Occipital lobe (tissue), 2 donors: ENCODE data around the gene KRT24. TPM values are rescaled to one million over a fixed set of nuclear protein-coding genes. Genes with fewer than 3 reads are reported as not detected.
"Not testable (repeated sequence)": the region's sequence is repeated elsewhere in the genome, so short reads cannot be mapped to it uniquely, and the experiment has no call there.

Experiments used
- DNase-seq: peaks from one replicate; lab custom pipeline; 2025; lab: John Stamatoyannopoulos, UW
- total RNA-seq: library from RNA; depleted of rRNA; stranded (reverse); fragments of >200 nt; gene quantifications from one replicate; pipeline ENCODE4 v1.2.3, GENCODE V29; 2014

The KRT24 gene
- not detected for total RNA-seq

- DNase-seq: no peak
Observed at GRCh38 chr17:40703652-40704051, at the start of gene KRT24. TSS of gene KRT24 (minus strand) at chr17:40703752. CDS start at chr17:40703693, 59 bp downstream.

- no peak for DNase-seq
Observed at GRCh38 chr17:40751065-40751464, 47.5 kb upstream of the KRT24 start.

GRCh38 chr17:40750391-40750790 lies 46.8 kb upstream of the KRT24 start:
- DNase-seq: no peak

GRCh38 chr17:40748666-40749065 lies 45.1 kb upstream of the KRT24 start:
- not testable (repeated sequence) for DNase-seq

GRCh38 chr17:40738553-40738952 lies 35.0 kb upstream of the KRT24 start:
- DNase-seq: no peak

GRCh38 chr17:40735016-40735415 lies 31.5 kb upstream of the KRT24 start:
- DNase-seq: no peak

GRCh38 chr17:40734018-40734417 lies 30.5 kb upstream of the KRT24 start:
- DNase-seq: no peak

- no peak for DNase-seq
Observed at GRCh38 chr17:40730970-40731369, 27.4 kb upstream of the KRT24 start.

- DNase-seq: no peak
Observed at GRCh38 chr17:40727447-40728231, 24.1 kb upstream of the KRT24 start.

GRCh38 chr17:40726919-40727318 lies 23.4 kb upstream of the KRT24 start:
- DNase-seq: no peak

GRCh38 chr17:40724656-40725055 lies 21.1 kb upstream of the KRT24 start:
- DNase-seq: no peak

GRCh38 chr17:40722241-40722640 lies 18.7 kb upstream of the KRT24 start:
- no peak for DNase-seq

- no peak for DNase-seq
Observed at GRCh38 chr17:40720899-40721298, 17.3 kb upstream of the KRT24 start.

GRCh38 chr17:40718930-40719329 lies 15.4 kb upstream of the KRT24 start:
- no peak for DNase-seq

GRCh38 chr17:40717776-40718175 lies 14.2 kb upstream of the KRT24 start:
- no peak for DNase-seq

GRCh38 chr17:40714473-40714872 lies 10.9 kb upstream of the KRT24 start:
- DNase-seq: no peak

- DNase-seq: no peak
Observed at GRCh38 chr17:40707745-40708144, 4.2 kb upstream of the KRT24 start.

GRCh38 chr17:40705584-40705983 lies 2.0 kb upstream of the KRT24 start:
- DNase-seq: no peak

GRCh38 chr17:40702271-40702670 lies 1.3 kb downstream of the KRT24 start:
- DNase-seq: no peak

GRCh38 chr17:40699853-40700252 lies 3.7 kb downstream of the KRT24 start:
- no peak for DNase-seq

- DNase-seq: no peak
Observed at GRCh38 chr17:40699371-40699770, 4.2 kb downstream of the KRT24 start.

- DNase-seq: no peak
Observed at GRCh38 chr17:40697297-40697696, 6.3 kb downstream of the KRT24 start.

GRCh38 chr17:40696651-40697072 lies 6.9 kb downstream of the KRT24 start:
- no peak for DNase-seq
